ELF-1 (cell line): ENCODE data around the gene DPF3.

ENCODE experiments used
- DNase-seq: peaks from one replicate; pipeline ENCODE4 v3.0.0-alpha.2; 2016; ENCODE audit warnings: low read depth, low spot score

DPF3 gene

GRCh38 chr14:72617391-72618031 is 276.4 kb downstream of the DPF3 start:
- peak; percentile 55 for DNase-seq

GRCh38 chr14:72616811-72617210 is 277.1 kb downstream of the DPF3 start:
- no peak for DNase-seq

- no peak for DNase-seq
Measured at GRCh38 chr14:72616294-72616693, 277.6 kb downstream of the DPF3 start.

DNA sequence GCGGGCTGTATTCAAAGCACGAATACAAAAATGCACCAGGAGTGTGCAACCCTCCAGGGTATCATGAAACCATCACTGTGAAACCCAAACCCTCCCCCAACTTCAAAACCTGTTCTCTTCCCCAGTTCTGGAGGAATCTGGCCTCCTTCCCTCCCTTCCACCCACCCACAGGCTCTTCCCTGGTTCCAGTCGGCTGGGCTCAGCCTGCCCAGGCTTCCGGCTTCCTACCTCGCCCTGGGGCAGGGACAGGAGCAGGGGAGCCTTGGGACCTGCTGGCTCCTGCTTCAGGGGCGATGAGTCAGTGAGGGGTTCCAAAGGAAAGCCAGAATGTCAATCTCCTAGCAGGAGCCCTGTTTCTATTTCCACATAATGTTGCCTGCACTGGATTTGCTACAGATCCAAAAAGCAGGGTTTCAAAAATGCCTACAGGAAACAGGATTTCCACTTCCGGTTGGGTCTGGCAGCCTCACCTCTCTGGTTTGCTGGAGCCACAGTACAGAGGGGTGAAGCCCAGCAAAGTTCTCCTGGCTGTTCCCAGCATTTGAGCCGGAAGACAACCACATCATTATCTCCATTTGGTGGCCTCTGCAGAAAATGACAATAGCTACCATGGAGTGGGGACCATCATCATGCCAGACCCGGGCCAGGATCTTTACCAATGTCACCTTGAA is 278.3 kb downstream of the DPF3 start:
- peak; percentile 78 for DNase-seq

GRCh38 chr14:72614891-72615415 is 278.9 kb downstream of the DPF3 start:
- no peak for DNase-seq

GRCh38 chr14:72614365-72614764 is 279.5 kb downstream of the DPF3 start:
- no peak for DNase-seq

DNA sequence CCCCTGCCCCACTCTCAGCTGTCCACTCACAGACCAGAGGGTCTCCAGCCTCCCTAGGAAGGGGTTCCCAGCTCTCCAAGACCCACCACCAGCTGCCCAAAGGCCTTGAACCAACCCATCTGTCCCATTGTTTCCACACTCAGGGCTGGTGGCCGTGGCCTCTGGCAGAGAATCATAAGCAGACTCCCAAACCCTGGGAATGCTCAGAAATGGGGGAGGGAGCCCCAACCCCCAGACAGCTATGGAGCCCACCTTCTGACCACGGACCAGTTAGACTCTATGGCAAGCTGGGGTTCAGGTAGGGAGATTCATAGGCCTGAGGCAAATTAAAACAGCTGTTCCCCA is 280.0 kb downstream of the DPF3 start:
- DNase-seq: no peak

- no peak for DNase-seq
Measured at GRCh38 chr14:72613231-72613974, 280.5 kb downstream of the DPF3 start.

DNA sequence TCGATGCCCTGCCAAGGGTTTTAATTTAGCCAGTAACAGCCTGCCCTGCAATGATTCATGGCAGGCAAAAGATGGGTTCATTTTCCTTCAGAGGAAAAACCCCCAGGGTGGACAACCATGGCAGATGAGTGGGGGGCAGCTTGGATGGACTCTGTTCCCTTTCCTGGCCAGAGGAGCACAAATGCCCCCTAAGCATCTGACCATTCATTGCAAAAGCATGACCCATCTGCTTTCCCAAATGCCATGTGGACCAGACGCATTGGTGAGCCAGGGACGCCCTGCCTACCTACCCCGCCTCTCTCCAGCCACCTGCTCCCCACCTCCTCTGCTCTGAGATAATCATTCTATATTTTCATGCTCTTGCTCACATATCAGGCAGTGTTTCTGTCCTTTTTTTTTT is 281.9 kb downstream of the DPF3 start:
- DNase-seq: no peak

DNA sequence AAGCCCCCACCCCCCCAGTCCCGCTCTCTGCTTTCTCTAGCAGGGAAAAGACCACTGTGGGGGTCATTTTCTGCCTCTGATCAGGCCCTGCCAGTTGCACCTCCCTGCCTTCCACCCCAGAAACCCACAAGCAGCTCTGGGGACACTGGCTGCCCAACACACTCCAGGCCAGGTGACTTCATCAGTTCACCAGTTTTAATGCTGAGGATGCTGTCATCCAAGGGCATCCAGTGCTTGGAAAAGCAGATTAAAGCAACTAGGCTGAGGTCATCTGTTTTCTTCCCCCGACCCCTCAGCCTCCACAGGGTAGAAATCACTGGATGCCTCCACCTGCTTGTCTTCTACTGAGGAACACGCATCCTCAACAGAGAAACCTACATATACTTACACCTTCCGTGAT is 282.4 kb downstream of the DPF3 start:
- no peak for DNase-seq

DNA sequence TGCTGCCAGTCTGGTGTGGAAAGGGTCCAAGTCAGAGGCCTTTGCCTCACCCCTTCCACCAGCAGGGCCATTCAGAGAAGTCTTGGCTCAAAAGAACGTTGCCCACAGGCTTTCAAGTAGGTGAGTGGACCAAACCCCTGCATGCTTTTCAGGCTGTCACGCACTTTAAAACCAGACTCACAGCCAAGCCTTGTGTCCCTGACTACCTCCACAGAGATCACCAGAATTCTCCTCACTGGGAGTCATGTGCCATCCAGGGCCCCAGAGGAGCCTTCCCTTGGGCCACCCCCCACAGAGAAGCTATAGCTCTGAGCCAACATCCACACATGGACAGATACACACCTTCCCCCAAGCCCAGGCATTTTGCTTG is 283.1 kb downstream of the DPF3 start:
- DNase-seq: no peak

DNA sequence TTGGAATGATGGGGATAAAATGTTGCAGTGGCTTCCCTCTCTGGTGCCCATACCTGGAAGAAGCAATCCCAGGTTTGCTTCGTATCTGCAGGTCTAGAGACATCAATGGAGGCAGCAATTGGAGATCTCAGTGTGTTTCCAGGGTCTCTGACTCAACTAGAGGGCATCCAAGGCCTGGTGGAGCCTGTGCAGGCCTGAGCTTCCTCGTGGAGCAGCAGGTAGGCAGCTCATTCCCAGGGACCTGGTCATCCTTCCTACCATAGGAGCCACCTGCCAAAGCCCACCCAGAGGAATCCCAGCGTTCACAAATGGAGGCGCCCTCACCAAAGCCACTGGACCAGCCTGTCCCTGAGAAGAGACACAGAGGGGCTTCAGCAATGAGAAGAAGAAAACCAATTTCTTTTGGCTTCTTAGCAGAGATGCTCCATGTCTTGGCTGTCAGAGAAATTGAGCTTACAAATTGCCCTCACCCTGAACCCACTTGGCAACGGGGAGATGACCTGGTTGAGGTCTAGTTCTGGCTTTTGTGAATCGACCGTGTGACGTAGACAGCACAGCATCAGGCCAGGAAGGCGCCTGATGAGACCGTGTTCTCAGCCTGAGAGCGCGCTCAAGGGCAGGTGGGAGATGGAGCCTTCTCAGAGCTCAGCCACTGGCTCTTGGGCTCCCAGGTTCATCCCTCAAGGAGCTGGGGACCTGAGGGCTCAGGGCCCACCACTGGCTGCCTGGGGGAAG is 283.6 kb downstream of the DPF3 start:
- no peak for DNase-seq

DNA sequence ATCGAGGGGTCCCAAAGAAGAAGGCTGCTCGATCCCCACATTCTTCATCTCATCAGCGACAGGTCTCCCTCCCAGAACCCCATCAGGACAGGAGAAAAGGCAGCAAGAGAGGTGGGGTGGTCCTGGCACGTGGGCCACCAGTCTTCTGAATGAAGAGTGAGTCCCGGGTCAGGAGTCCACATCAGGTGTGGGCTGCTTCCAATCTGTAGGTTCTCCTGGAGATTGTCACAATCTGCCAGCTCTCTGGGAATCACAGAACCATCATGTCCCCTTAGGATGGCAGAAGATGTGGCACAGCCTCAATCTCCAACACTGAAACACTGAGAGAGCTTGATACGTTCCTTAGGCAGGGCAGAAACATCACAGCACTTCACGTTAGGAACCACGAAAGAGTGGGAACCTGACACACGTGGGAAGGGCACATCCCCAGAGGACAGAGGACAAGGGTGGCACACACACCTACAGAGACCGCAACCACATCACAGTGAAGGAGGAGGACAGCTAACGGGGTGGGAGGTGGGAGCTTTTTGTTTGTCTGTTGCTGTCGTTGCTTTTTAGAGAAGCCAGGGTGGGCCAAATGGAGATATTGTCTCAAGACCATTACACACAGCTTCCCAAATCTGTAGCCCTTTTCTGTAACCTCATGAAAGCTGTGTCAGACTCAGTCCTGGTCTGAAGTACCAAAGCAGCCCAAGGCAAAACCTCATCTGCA is 284.5 kb downstream of the DPF3 start:
- DNase-seq: no peak

DNA sequence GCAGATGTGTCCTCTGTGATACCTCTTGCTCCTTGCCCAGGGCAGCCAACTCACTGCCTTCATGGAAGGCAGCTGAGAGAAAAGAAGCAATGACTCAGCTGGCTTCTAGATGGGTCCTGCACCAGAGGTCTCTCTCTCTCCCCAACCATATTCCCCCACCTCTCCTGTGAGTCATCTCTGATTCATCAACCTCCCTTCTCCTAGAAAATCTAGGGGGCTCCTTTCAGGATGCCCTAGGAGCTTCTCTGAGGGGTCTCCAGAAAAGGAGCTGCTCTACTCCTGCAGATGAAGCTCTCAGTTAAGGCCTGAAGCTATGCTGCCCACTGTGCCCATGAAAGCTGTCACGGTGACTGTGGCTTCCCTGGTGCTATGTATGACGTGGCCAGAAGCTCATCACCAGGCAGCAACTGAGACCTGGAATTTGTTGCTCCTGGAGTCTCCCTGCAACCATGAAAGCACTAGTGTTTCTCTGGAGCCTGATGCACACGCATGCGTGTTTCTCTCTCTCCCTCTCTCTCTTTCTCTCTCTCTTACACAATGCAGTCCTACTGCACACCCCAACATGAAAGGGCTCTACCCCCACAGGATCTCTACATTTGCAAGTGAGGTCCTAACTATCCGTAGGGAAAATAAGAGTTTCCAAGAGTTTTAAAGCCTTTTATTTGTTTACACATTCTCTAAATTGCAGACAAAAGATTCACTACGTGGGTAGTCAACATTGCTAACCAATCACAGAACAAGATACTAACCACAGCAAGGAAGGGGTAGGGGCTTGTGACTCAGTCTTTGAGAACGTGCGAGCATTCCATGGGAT is 285.3 kb downstream of the DPF3 start:
- DNase-seq: peak; percentile 35

DNA sequence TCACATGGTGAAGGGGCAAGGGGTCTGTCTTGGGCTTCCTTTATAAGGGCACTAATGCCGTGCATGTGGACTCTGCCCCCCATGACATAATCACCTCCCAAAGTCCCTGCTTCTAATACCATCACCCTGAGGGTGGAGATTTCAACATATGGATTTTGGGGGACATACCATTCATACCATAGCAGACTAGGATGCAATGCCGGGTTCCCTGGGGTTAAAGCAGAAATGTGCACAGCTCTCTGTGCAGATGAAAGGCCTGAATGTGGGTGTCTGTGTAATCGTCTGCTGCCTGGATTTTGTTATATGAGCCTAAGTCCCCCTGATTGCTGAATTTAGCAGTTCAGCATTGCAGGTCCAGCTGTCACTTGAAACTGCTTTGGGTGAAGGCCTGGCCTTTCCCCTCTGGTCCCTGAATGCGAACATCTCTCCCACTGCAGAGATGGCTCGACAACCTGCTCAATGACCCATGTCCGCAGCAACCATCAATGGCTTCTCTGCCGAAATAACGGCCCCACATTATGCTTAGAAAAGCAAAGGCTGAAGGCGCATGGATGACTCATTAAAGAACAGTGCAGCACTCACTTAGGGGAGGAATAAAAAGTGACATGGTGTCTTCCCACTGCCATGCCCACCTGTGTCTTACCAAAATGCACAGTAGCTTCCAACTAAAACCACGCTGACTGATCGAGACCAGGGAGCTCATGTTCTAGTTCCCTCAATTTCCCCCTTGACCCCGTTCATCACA is 286.3 kb downstream of the DPF3 start:
- DNase-seq: no peak

- DNase-seq: no peak
Measured at GRCh38 chr14:72606879-72607278, 287.0 kb downstream of the DPF3 start.

DNA sequence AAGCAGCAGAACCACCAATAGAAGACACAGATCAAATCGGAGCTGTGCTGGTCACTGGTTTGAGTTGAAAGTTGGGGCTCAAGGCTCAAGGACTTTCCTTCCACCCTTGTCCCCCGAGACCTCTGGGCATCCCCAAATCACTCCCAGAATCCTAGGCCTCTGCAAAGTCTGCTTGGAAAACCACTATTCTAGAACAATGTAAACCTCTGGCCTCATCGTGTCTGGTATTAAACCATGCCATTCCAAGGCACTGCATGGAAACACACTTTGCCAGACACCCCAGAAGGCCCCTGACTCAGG is 288.0 kb downstream of the DPF3 start:
- DNase-seq: no peak

DNA sequence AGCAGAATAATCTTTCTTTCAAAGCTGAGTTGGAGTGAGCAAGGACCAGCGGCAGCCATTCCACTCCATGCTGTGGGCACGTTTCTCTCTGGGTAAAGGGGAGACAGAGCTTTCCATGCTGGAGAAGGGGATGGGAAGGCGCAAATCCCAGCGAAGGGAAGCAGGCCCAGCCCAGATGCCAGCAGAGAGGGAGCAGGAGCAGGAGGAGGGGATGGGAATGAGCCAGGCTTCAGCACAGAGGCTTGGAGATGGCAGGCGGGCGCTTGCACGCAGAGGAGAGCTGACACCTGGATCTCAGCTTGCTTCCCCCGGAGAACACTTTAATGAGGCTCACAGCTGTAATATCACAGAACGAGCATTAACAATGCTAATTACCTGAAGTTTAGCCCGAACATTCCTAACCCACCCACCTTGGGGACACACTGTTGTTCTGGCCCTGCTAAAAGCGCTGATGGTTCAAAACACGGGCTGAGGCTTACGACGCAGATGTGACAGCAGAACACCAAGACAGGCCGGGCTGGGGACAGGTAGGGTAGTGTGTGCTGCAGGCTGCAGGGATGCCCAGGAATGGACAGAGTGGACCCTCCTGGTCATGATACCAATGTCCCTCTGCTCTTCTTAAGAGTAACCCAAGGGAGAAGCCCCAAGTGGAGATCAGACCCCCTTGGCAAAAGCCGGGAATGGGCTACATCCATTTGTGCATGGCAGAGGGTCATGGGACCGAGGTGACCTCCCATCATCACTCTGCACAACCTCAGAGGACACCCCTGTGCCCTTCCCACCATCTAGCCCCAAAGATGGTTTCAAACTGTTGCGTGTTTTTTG is 288.6 kb downstream of the DPF3 start:
- DNase-seq: no peak

- DNase-seq: no peak
Measured at GRCh38 chr14:72604133-72604532, 289.8 kb downstream of the DPF3 start.
